CD4-positive, alpha-beta T cell (primary cell): ENCODE data around the gene TMEM100. TPM values are rescaled to one million over a fixed set of nuclear protein-coding genes. Genes with fewer than 3 reads are reported as not detected.

ENCODE experiments used
- ATAC-seq: fragments of 200-7000 bp; cut with Tn5 transposase; one replicate; pipeline ENCODE4 v1.10.0; 2022; ENCODE audit warnings: mild to moderate bottlenecking; ENCODE audit not compliant: poor library complexity
- CTCF ChIA-PET: fragments of 350-600 bp; sonication (Branson Sonifier 250); formaldehyde crosslinking; loops from one replicate; lab custom pipeline; 2021; ENCODE audit warnings: antibody characterized with exemption, inconsistent platforms; lab: Charles Lee
- POLR2A ChIA-PET: fragments of 350-600 bp; sonication (Branson Sonifier 250); formaldehyde crosslinking; loops from one replicate; lab custom pipeline; 2021; ENCODE audit warnings: antibody characterized with exemption, inconsistent platforms; lab: Charles Lee
- DNase-seq, 14 experiments: peaks; one replicate each; pipeline ENCODE4 v3.0.0-alpha.2; 2013 to 2020; ENCODE audit warnings: mixed read lengths in 2 of 14
- H3K27ac ChIP-seq, 2 donors: one replicate each; pipeline versions ENCODE4 v1.5.1 to v1.7.0; 2013; ENCODE audit warnings: low read length in 2 of 2, low read depth in 1 of 2, mild to moderate bottlenecking in 1 of 2
- H3K27me3 ChIP-seq, 2 experiments: 1 replicate in 1 of 2; 2 replicates in 1 of 2; pipeline versions ENCODE4 v1.6.1 to v1.7.0; 2013; ENCODE audit warnings: low read length in 2 of 2, control low read depth in 1 of 2, mild to moderate bottlenecking in 1 of 2, moderate library complexity in 1 of 2; ENCODE audit not compliant: insufficient read depth in 2 of 2, control insufficient read depth in 1 of 2
- H3K36me3 ChIP-seq: one replicate; pipeline ENCODE4 v1.6.1; 2013; ENCODE audit warnings: low read length, control low read depth; ENCODE audit not compliant: insufficient read depth
- H3K4me1 ChIP-seq: one replicate; pipeline ENCODE4 v1.6.1; 2013; ENCODE audit warnings: low read length, control low read depth; ENCODE audit not compliant: insufficient read depth
- H3K4me3 ChIP-seq: one replicate; pipeline ENCODE4 v1.5.1; 2013; ENCODE audit warnings: mild to moderate bottlenecking, low read length, moderate library complexity
- H3K9me3 ChIP-seq, 2 experiments: 1 replicate in 1 of 2; 2 replicates in 1 of 2; pipeline versions ENCODE4 v1.6.1 to v1.7.0; 2013; ENCODE audit warnings: low read length in 2 of 2, mild to moderate bottlenecking in 2 of 2, control low read depth in 1 of 2, moderate library complexity in 1 of 2; ENCODE audit not compliant: control insufficient read depth in 1 of 2, insufficient read depth in 1 of 2
- H3K27ac Mint-ChIP-seq: one replicate; pipeline ENCODE4 v1.8.0; 2020; ENCODE audit warnings: mixed read lengths
- H3K27me3 Mint-ChIP-seq: one replicate; pipeline ENCODE4 v1.8.0; 2021; ENCODE audit warnings: mixed read lengths
- H3K36me3 Mint-ChIP-seq: one replicate; pipeline ENCODE4 v1.8.0; 2021; ENCODE audit warnings: low read depth, mixed read lengths
- H3K4me1 Mint-ChIP-seq: one replicate; pipeline ENCODE4 v1.8.0; 2021; ENCODE audit warnings: low read depth, mixed read lengths
- H3K4me3 Mint-ChIP-seq: one replicate; pipeline ENCODE4 v1.8.0; 2020; ENCODE audit warnings: mild to moderate bottlenecking, mixed read lengths
- H3K9me3 Mint-ChIP-seq: one replicate; pipeline ENCODE4 v1.8.0; 2020; ENCODE audit warnings: mixed read lengths
- CTCF ChIP-seq: fragments of 200-600 bp; IDR thresholded peaks from one replicate; pipeline ENCODE4 v1.8.0; 2022; ENCODE audit warnings: antibody characterized with exemption, mild to moderate bottlenecking
- intact Hi-C, 2 experiments: fragments of 100-400 bp; cut with DNase I in 1 of 2; cut with micrococcal nuclease in 1 of 2; formaldehyde crosslinking; loops; one replicate each; pipeline versions ENCODE4 v1.15.1 to v1.9.0; 2023 to 2025; cut with DNase I, micrococcal nuclease
- total RNA-seq, 174 experiments: library from RNA in 2 of 174; stranded (reverse) in 2 of 174; gene quantifications; one replicate each; pipeline ENCODE4 v1.2.3 and lab custom pipeline; 2021 to 2026

Gene TMEM100
- total RNA-seq, 2 experiments from 2014 or later = not detected

GRCh38 chr17:55742272-55743102, 19.8 kb upstream of the TMEM100 start:
- ATAC-seq = no peak
- no peaks in the 10 kb centered on the region for H3K4me1 ChIP-seq
- intact Hi-C loops = no loop called here

GRCh38 chr17:55741356-55741700, 18.7 kb upstream of the TMEM100 start:
- H3K4me1 ChIP-seq = no peaks in the 10 kb centered on the region
- Mint-ChIP-seq H3K36me3 (no peaks in the 10 kb centered on the region), H3K27me3 (peaks cover 26% of the 10 kb centered on the region), H3K27ac (no peak overlapping the region), H3K4me1 (no peaks in the 10 kb centered on the region), H3K4me3 (no peak overlapping the region), H3K9me3 (no peaks in the 10 kb centered on the region)
- ATAC-seq (no peak), DNase-seq (no peak)
- ChIA-PET CTCF (no interaction called here), POLR2A (no interaction called here)
- no peak overlapping the region for H3K27ac ChIP-seq
- no peaks in the 10 kb centered on the region for H3K9me3 ChIP-seq
- H3K27me3 ChIP-seq = peaks cover 0 to 13% of the 10 kb centered on the region in 2 experiments
- H3K4me3 ChIP-seq = no peak overlapping the region
- intact Hi-C loops = no loop called here
- no peaks in the 10 kb centered on the region for H3K36me3 ChIP-seq
- no peak for TF ChIP-seq CTCF

More at GRCh38 chr17:55742272-55743102, 19.8 kb upstream of the TMEM100 start:
- H3K4me3 Mint-ChIP-seq = no peak overlapping the region
- no peak overlapping the region for H3K27ac Mint-ChIP-seq
- Histone ChIP-seq H3K9me3 (no peaks in the 10 kb centered on the region), H3K27ac (no peak overlapping the region), H3K27me3 (peaks cover 3 to 24% of the 10 kb centered on the region in 2 experiments), H3K4me3 (no peak overlapping the region), H3K36me3 (no peaks in the 10 kb centered on the region)
- no peaks in the 10 kb centered on the region for H3K9me3 Mint-ChIP-seq
- DNase-seq = no peak
- POLR2A ChIA-PET = no interaction called here
- H3K36me3 Mint-ChIP-seq = no peaks in the 10 kb centered on the region
- no peaks in the 10 kb centered on the region for H3K4me1 Mint-ChIP-seq
- CTCF ChIA-PET = no interaction called here
- TF ChIP-seq CTCF = no peak
- H3K27me3 Mint-ChIP-seq = peaks cover 35% of the 10 kb centered on the region

- ATAC-seq (no peak), DNase-seq (no peak)
- TF ChIP-seq CTCF = no peak
- Mint-ChIP-seq H3K27ac (no peak overlapping the region), H3K27me3 (peaks cover 22% of the 10 kb centered on the region), H3K36me3 (no peaks in the 10 kb centered on the region), H3K4me3 (no peak overlapping the region), H3K9me3 (no peaks in the 10 kb centered on the region), H3K4me1 (no peaks in the 10 kb centered on the region)
- H3K27me3 ChIP-seq = peaks cover 0 to 10% of the 10 kb centered on the region in 2 experiments
- ChIA-PET CTCF (interaction anchor here (2.0 kb wide), 1 partner anchor 10 kb away, joined by 7 read pairs; the partner anchor contains the start of gene PCTP), POLR2A (no interaction called here)
- intact Hi-C loops = no loop called here
- no peak overlapping the region for H3K27ac ChIP-seq
- H3K9me3 ChIP-seq = no peaks in the 10 kb centered on the region
- H3K4me1 ChIP-seq = no peaks in the 10 kb centered on the region
- H3K36me3 ChIP-seq = no peaks in the 10 kb centered on the region
- H3K4me3 ChIP-seq = no peak overlapping the region
These were observed 18.1 kb upstream of the TMEM100 start for GRCh38 chr17:55740511-55741355.
